Glomerular visceral epithelial cell (primary cell): ENCODE results near the gene AGBL3.
"Not testable (repeated sequence)": the region's sequence is repeated elsewhere in the genome, so short reads cannot be mapped to it uniquely, and the experiment has no call there.

Experiments
- DNase-seq: peaks from one replicate; pipeline ENCODE4 v3.0.0-alpha.2; 2016; ENCODE audit errors: extremely low spot score

Gene AGBL3

GRCh38 chr7:135076882-135077281 is 90.6 kb downstream of the AGBL3 start:
- DNase-seq = no peak

- no peak for DNase-seq
Observed at GRCh38 chr7:135077642-135078041, 91.3 kb downstream of the AGBL3 start.

GRCh38 chr7:135078051-135078450 is 91.7 kb downstream of the AGBL3 start:
- DNase-seq = no peak

- DNase-seq = no peak
Observed at GRCh38 chr7:135079068-135079467, 92.8 kb downstream of the AGBL3 start.

GRCh38 chr7:135083005-135083404 is 96.7 kb downstream of the AGBL3 start:
- DNase-seq = no peak

GRCh38 chr7:135088566-135088965 is 102.3 kb downstream of the AGBL3 start:
- no peak for DNase-seq

- no peak for DNase-seq
Observed at GRCh38 chr7:135091717-135092116, 105.4 kb downstream of the AGBL3 start.

- no peak for DNase-seq
Observed at GRCh38 chr7:135094472-135095237, 108.3 kb downstream of the AGBL3 start.

GRCh38 chr7:135095450-135095849 is 109.1 kb downstream of the AGBL3 start:
- DNase-seq = no peak

- DNase-seq = no peak
Observed at GRCh38 chr7:135098391-135098790, 112.1 kb downstream of the AGBL3 start.

- DNase-seq = no peak
Observed at GRCh38 chr7:135100856-135101255, 114.5 kb downstream of the AGBL3 start.

- no peak for DNase-seq
Observed at GRCh38 chr7:135102372-135102771, 116.1 kb downstream of the AGBL3 start.

- no peak for DNase-seq
Observed at GRCh38 chr7:135109562-135109961, 123.3 kb downstream of the AGBL3 start.

GRCh38 chr7:135109976-135110375 is 123.7 kb downstream of the AGBL3 start:
- DNase-seq = no peak

GRCh38 chr7:135111379-135111778 is 125.1 kb downstream of the AGBL3 start:
- no peak for DNase-seq

GRCh38 chr7:135114622-135115021 is 128.3 kb downstream of the AGBL3 start:
- no peak for DNase-seq

GRCh38 chr7:135117096-135117495 is 130.8 kb downstream of the AGBL3 start:
- DNase-seq = no peak

- no peak for DNase-seq
Observed at GRCh38 chr7:135121868-135122267, 135.6 kb downstream of the AGBL3 start.

GRCh38 chr7:135124631-135125030 is 138.3 kb downstream of the AGBL3 start:
- not testable (repeated sequence) for DNase-seq

- DNase-seq = no peak
Observed at GRCh38 chr7:135128931-135129330, 142.6 kb downstream of the AGBL3 start.

GRCh38 chr7:135129579-135129978 is 143.3 kb downstream of the AGBL3 start:
- DNase-seq = no peak

- no peak for DNase-seq
Observed at GRCh38 chr7:135143885-135144668, 157.8 kb downstream of the AGBL3 start.

GRCh38 chr7:135147341-135147898 is 161.1 kb downstream of the AGBL3 start:
- peak; percentile 8 for DNase-seq
